Osteoblast (primary cell): ENCODE data around the gene DELE1. TPM values are rescaled to one million over a fixed set of nuclear protein-coding genes. Genes with fewer than 3 reads are reported as not detected.

Experiments
- DNase-seq: peaks from one replicate; pipeline ENCODE4 v3.0.0; 2011; ENCODE audit warnings: low spot score, mixed read lengths; ENCODE audit not compliant: insufficient read length; ENCODE audit errors: missing footprints
- H2AFZ ChIP-seq: 2 replicates; pipeline ENCODE4 v1.6.0; 2011; ENCODE audit warnings: mild to moderate bottlenecking, low read length
- H3K27ac ChIP-seq: 2 replicates; pipeline ENCODE4 v1.5.1; 2011; ENCODE audit warnings: mild to moderate bottlenecking, low read depth, low read length, moderate library complexity
- H3K27me3 ChIP-seq: 2 replicates; pipeline ENCODE4 v1.6.0; 2012; ENCODE audit warnings: mild to moderate bottlenecking, control low read depth, inconsistent platforms, low read length, moderate library complexity; ENCODE audit not compliant: insufficient read depth
- H3K36me3 ChIP-seq: 2 replicates; pipeline ENCODE4 v1.5.1; 2011; ENCODE audit warnings: mild to moderate bottlenecking, low read length, control low read depth, moderate library complexity; ENCODE audit not compliant: insufficient read depth
- H3K4me1 ChIP-seq: 2 replicates; pipeline ENCODE4 v1.5.1; 2011; ENCODE audit warnings: mild to moderate bottlenecking, low read length, control low read depth, moderate library complexity; ENCODE audit not compliant: insufficient read depth
- H3K4me2 ChIP-seq: 2 replicates; pipeline ENCODE4 v1.6.0; 2011; ENCODE audit warnings: mild to moderate bottlenecking, low read length; ENCODE audit not compliant: insufficient read depth
- H3K4me3 ChIP-seq: fragments of 200-600 bp; sonication (generic); 3 replicates; pipeline ENCODE4 v1.5.1; 2012; ENCODE audit warnings: mild to moderate bottlenecking, low read length, inconsistent platforms; ENCODE audit not compliant: insufficient read depth
- H3K79me2 ChIP-seq: 2 replicates; pipeline ENCODE4 v1.6.0; 2012; ENCODE audit warnings: mild to moderate bottlenecking, low read length, control low read depth, inconsistent platforms; ENCODE audit not compliant: insufficient read depth
- H3K9me3 ChIP-seq: 2 replicates; pipeline ENCODE4 v1.5.1; 2011; ENCODE audit warnings: low read depth, low read length, control low read depth
- H4K20me1 ChIP-seq: 2 replicates; pipeline ENCODE4 v1.6.0; 2012; ENCODE audit warnings: mild to moderate bottlenecking, low read length, control low read depth; ENCODE audit not compliant: insufficient read depth
- CTCF ChIP-seq: IDR thresholded peaks from 2 replicates; pipeline ENCODE4 v1.5.1; 2011; ENCODE audit warnings: mild to moderate bottlenecking, low read depth, low read length, moderate library complexity; ENCODE audit errors: extremely low read depth
- total RNA-seq: library from RNA; depleted of rRNA; stranded (reverse); fragments of >200 nt; gene quantifications from 2 replicates; pipeline ENCODE4 v1.2.3, GENCODE V29; 2012

Gene DELE1
- total RNA-seq, 1 donor: 52.1 TPM

DNA sequence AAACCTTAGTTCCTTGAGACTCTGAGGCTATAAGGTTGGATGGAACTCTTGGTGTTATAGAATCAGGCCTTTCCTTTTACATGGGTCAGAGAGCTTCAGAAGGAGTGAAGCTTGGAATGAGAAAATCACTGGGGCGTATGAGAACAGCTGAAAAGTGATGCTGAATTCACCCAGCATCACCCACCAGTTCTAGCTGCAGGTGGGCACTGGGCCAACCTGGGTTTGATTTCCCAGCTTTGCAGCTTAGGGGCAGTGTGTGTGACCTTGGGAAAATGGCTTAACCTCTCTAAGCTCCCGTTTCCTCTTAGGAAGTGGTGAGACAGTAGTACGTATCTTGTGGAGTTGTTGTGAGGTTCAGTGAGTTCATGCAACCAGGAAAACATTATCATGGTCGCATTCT is 23.6 kb downstream of the DELE1 start:
- Histone ChIP-seq H3K4me3 (no peak overlapping the region), H3K9me3 (no peaks in the 10 kb centered on the region), H3K27me3 (peaks cover 7% of the 10 kb centered on the region), H2AFZ (no peak overlapping the region), H4K20me1 (no peaks in the 10 kb centered on the region), H3K36me3 (no peaks in the 10 kb centered on the region), H3K4me1 (no peaks in the 10 kb centered on the region), H3K27ac (no peak overlapping the region), H3K79me2 (no peaks in the 10 kb centered on the region), H3K4me2 (no peak overlapping the region)
- DNase-seq: no peak
- no peak for TF ChIP-seq CTCF

GRCh38 chr5:141948812-141949211 is 25.1 kb downstream of the DELE1 start:
- no peak overlapping the region for H3K4me2 ChIP-seq
- H3K4me3 ChIP-seq: no peak overlapping the region
- no peaks in the 10 kb centered on the region for H3K4me1 ChIP-seq
- no peaks in the 10 kb centered on the region for H3K9me3 ChIP-seq
- no peak overlapping the region for H3K27ac ChIP-seq
- H3K27me3 ChIP-seq: peaks cover 8% of the 10 kb centered on the region
- no peaks in the 10 kb centered on the region for H4K20me1 ChIP-seq
- DNase-seq: no peak
- no peaks in the 10 kb centered on the region for H3K79me2 ChIP-seq
- H3K36me3 ChIP-seq: no peaks in the 10 kb centered on the region
- no peak overlapping the region for H2AFZ ChIP-seq
- TF ChIP-seq CTCF: no peak

DNA sequence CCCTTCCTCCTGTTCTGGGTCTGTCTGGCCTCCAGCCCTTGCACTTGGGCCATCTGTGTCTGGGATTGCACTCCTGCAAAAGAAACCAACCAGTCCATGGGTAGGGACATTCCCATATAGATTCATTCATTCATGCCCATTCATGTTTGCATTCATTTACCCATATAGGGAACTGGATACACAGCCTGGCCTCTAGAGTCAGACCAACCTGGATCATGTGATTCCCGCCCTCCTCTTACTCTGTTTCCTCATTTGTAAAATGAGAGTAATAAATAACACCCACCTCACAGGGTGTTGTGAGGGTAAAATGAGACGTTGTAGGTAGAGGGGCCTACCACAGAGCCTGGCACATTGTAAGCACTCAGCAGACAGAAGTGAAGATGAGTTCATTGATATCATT is 25.8 kb downstream of the DELE1 start:
- Histone ChIP-seq H2AFZ (no peak overlapping the region), H3K27ac (no peak overlapping the region), H3K79me2 (no peaks in the 10 kb centered on the region), H3K4me1 (no peaks in the 10 kb centered on the region), H3K36me3 (no peaks in the 10 kb centered on the region), H3K9me3 (no peaks in the 10 kb centered on the region), H4K20me1 (no peaks in the 10 kb centered on the region), H3K27me3 (peaks cover 8% of the 10 kb centered on the region), H3K4me2 (no peak overlapping the region), H3K4me3 (no peak overlapping the region)
- TF ChIP-seq CTCF: no peak
- DNase-seq: no peak

DNA sequence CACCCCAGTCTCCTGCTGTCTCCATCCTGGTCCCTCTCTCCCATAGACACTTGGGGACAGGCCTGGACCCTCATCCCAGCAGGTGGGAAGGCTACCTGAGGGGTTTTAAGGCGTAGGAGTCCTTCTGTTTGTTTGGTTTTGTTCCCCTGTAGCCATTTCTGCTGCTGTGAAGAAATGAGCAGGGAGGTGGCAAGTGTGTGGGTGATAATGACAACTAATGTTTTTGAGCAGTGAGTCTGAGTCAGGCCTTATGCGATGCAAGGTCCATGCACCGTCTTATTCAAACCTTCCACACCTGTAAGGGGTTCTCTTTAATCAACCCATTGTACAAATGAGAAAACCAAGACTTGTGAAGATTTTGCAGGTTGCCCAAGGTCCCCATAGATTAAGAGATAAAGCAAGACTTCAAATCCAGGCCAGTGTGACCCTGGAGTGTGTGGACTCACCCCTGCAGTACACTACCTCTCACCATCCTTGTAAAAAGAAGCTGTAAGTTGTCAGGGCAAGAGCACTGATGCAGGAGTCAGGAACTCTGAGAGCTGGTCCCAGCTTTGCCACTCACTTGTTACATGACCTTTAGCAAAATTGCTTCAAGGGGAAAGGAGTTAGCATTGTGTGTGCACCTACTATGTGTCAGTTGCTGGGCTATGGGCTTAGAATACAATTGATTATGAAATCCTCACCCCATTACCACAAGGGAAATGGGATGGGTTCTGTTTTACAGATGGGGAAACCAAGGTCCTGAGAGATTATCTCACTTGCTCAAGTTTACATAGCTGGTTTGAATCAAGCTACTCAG is 26.7 kb downstream of the DELE1 start:
- Histone ChIP-seq H3K27ac (no peak overlapping the region), H3K4me3 (no peak overlapping the region), H3K79me2 (no peaks in the 10 kb centered on the region), H3K9me3 (no peaks in the 10 kb centered on the region), H3K4me1 (no peaks in the 10 kb centered on the region), H3K27me3 (peaks cover 5% of the 10 kb centered on the region), H3K4me2 (no peak overlapping the region), H3K36me3 (no peaks in the 10 kb centered on the region), H4K20me1 (no peaks in the 10 kb centered on the region), H2AFZ (no peak overlapping the region)
- no peak for DNase-seq
- no peak for TF ChIP-seq CTCF
